WTC11 (cell line): Measurements from ENCODE around the gene GSC2. TPM values are rescaled to one million over a fixed set of nuclear protein-coding genes. Genes with fewer than 3 reads are reported as not detected.

Experiments
- ATAC-seq: fragments of 200-7000 bp; cut with Tn5 transposase; 2 replicates; pipeline ENCODE4 v1.10.0; 2021; ENCODE audit warnings: mild to moderate bottlenecking, moderate library complexity
- CTCF ChIA-PET: fragments of 300-600 bp; sonication (Branson Sonifier 250); formaldehyde crosslinking; loops from one replicate; lab custom pipeline; 2021; ENCODE audit warnings: antibody characterized with exemption; lab: Charles Lee
- POLR2A ChIA-PET: fragments of 350-600 bp; sonication (Branson Sonifier 250); formaldehyde crosslinking; loops from one replicate; lab custom pipeline; 2021; ENCODE audit warnings: antibody characterized with exemption; lab: Charles Lee
- DNase-seq: peaks from one replicate; pipeline ENCODE4 v3.0.0; 2021; ENCODE audit warnings: low spot score
- H3K27ac Mint-ChIP-seq: 2 replicates; pipeline ENCODE4 v1.8.0; 2021; ENCODE audit warnings: mixed read lengths
- H3K27me3 Mint-ChIP-seq: 2 replicates; pipeline ENCODE4 v1.8.0; 2021; ENCODE audit warnings: low read depth, mild to moderate bottlenecking, moderate library complexity, mixed read lengths
- H3K36me3 Mint-ChIP-seq: 2 replicates; pipeline ENCODE4 v1.8.0; 2021; ENCODE audit warnings: mixed read lengths
- H3K4me1 Mint-ChIP-seq: 2 replicates; pipeline ENCODE4 v1.8.0; 2022; ENCODE audit warnings: mixed read lengths
- H3K4me3 Mint-ChIP-seq: 2 replicates; pipeline ENCODE4 v1.8.0; 2021; ENCODE audit warnings: mild to moderate bottlenecking, moderate library complexity, mixed read lengths
- H3K9me3 Mint-ChIP-seq: 2 replicates; pipeline ENCODE4 v1.8.0; 2021; ENCODE audit warnings: mixed read lengths
- EMX1 ChIP-seq: fragments of 250-450 bp; sonication (Bioruptor Pico); IDR thresholded peaks from 2 replicates; pipeline ENCODE4 v1.8.0; 2021; ENCODE audit warnings: mild to moderate bottlenecking
- ETV6 ChIP-seq: sonication (generic); formaldehyde crosslinking; IDR thresholded peaks from 2 replicates; pipeline ENCODE4 v1.8.1; 2022; ENCODE audit warnings: mild to moderate bottlenecking, missing genetic modification reagents
- GRHL2 ChIP-seq: fragments of 250-450 bp; sonication (Bioruptor Pico); IDR thresholded peaks from 2 replicates; pipeline ENCODE4 v1.8.0; 2022; ENCODE audit warnings: mild to moderate bottlenecking, moderate library complexity; ENCODE audit not compliant: insufficient replicate concordance, severe bottlenecking
- GTF2I ChIP-seq: fragments of 250-450 bp; sonication (Bioruptor Pico); conservative IDR thresholded peaks from 2 replicates; pipeline ENCODE4 v1.4.0; 2021; ENCODE audit warnings: mild to moderate bottlenecking
- IRF2 ChIP-seq: sonication (generic); formaldehyde crosslinking; IDR thresholded peaks from 2 replicates; pipeline ENCODE4 v1.8.0; 2022; ENCODE audit warnings: low read depth, missing genetic modification reagents, borderline replicate concordance
- MXD4 ChIP-seq: fragments of 250-450 bp; sonication (Bioruptor Pico); IDR thresholded peaks from 2 replicates; pipeline ENCODE4 v1.8.0; 2021; ENCODE audit warnings: mild to moderate bottlenecking, moderate library complexity, borderline replicate concordance
- NFE2L1 ChIP-seq: sonication (generic); formaldehyde crosslinking; IDR thresholded peaks from 2 replicates; pipeline ENCODE4 v1.8.1; 2023; ENCODE audit warnings: missing genetic modification reagents
- PRRX2 ChIP-seq: fragments of 250-450 bp; sonication (Bioruptor Pico); IDR thresholded peaks from 2 replicates; pipeline ENCODE4 v1.8.0; 2021; ENCODE audit warnings: mild to moderate bottlenecking
- RORB ChIP-seq: fragments of 250-450 bp; sonication (Bioruptor Pico); IDR thresholded peaks from 2 replicates; pipeline ENCODE4 v1.9.0; 2021; ENCODE audit warnings: mild to moderate bottlenecking
- SMAD3 ChIP-seq: sonication (generic); formaldehyde crosslinking; IDR thresholded peaks from 2 replicates; pipeline ENCODE4 v1.8.0; 2022; ENCODE audit warnings: missing genetic modification reagents, mild to moderate bottlenecking, borderline replicate concordance
- SOX15 ChIP-seq: fragments of 250-450 bp; sonication (Bioruptor Pico); IDR thresholded peaks from 2 replicates; pipeline ENCODE4 v1.9.0; 2021; ENCODE audit warnings: mild to moderate bottlenecking
- SP1 ChIP-seq: sonication (generic); formaldehyde crosslinking; conservative IDR thresholded peaks from 2 replicates; pipeline ENCODE4 v1.8.1; 2022; ENCODE audit warnings: missing genetic modification reagents
- ZBTB21 ChIP-seq: sonication (generic); formaldehyde crosslinking; IDR thresholded peaks from 2 replicates; pipeline ENCODE4 v1.8.1; 2023; ENCODE audit warnings: mild to moderate bottlenecking, missing genetic modification reagents, borderline replicate concordance
- ZNF219 ChIP-seq: sonication (generic); formaldehyde crosslinking; IDR thresholded peaks from 2 replicates; pipeline ENCODE4 v1.8.0; 2023; ENCODE audit warnings: missing genetic modification reagents, mild to moderate bottlenecking, borderline replicate concordance
- ZNF263 ChIP-seq: sonication (generic); formaldehyde crosslinking; IDR thresholded peaks from 2 replicates; pipeline ENCODE4 v1.8.1; 2022; ENCODE audit warnings: low read depth, mild to moderate bottlenecking, moderate library complexity, missing genetic modification reagents
- total RNA-seq: library from RNA; stranded (reverse); gene quantifications from 3 replicates; pipeline ENCODE4 v1.2.3, GENCODE V29; 2021
- TF ChIP-seq, protein P1 (sequence below): sonication (generic); formaldehyde crosslinking; IDR thresholded peaks from 2 replicates; pipeline ENCODE4 v1.8.0; 2022; ENCODE audit warnings: mild to moderate bottlenecking, missing genetic modification reagents
- TF ChIP-seq, protein P2 (sequence below): sonication (generic); formaldehyde crosslinking; IDR thresholded peaks from 2 replicates; pipeline ENCODE4 v1.8.1; 2023; ENCODE audit warnings: mild to moderate bottlenecking, missing genetic modification reagents, moderate library complexity
- TF ChIP-seq, protein P3 (sequence below): sonication (generic); formaldehyde crosslinking; IDR thresholded peaks from 2 replicates; pipeline ENCODE4 v1.8.1; 2022; ENCODE audit warnings: mild to moderate bottlenecking, moderate library complexity, missing genetic modification reagents
- TF ChIP-seq, protein P4 (sequence below): sonication (generic); formaldehyde crosslinking; IDR thresholded peaks from 2 replicates; pipeline ENCODE4 v1.8.0; 2023; ENCODE audit warnings: mild to moderate bottlenecking, missing genetic modification reagents
- TF ChIP-seq, protein P5 (sequence below): sonication (generic); formaldehyde crosslinking; IDR thresholded peaks from 2 replicates; pipeline ENCODE4 v1.8.1; 2023; ENCODE audit warnings: mild to moderate bottlenecking, missing genetic modification reagents, moderate library complexity
- TF ChIP-seq, protein P6 (sequence below): sonication (generic); formaldehyde crosslinking; IDR thresholded peaks from 2 replicates; pipeline ENCODE4 v1.8.1; 2022; ENCODE audit warnings: low read depth, mild to moderate bottlenecking, moderate library complexity, missing genetic modification reagents, borderline replicate concordance

GSC2 gene
- total RNA-seq, 1 experiment from 2014 or later = 0.68 TPM

DNA sequence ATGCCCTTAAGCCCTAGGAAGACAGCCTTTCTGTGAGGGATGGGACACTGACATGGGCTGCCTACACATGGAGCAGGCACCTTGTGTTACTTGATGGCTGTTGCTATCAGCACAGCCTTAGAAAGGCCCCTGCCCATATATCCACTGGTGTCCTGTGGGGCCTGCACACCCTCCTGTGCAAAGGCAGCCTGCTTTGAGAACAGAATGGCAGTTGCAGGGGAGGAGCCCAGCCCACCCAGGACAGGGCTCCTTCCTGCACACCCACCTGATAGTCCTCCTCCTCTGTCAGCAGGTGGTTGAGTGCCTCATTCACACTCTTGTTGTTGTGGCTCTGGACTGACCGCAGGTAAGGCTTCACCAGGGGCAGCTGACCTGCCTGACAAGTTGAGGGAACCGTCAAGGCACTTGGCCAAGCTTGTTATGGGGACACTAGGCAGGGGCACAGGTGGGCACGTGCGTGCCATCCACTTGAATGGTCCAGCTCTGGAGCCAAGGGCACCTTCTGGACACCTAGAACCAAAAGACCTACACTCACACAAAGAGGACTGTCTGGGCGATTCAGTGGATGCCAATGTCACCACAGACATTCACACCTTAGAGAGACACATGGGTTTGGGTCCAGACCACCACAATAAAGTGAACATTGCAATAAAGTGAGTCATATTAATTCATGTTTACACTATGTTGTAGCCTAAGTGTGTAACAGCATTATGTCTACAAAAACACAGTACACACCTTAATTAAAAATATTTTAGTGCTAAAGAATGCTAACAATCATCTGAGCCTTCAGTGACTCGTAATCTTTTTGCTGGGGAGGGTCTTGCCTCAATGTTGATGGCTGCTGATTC lies 37.8 kb upstream of the GSC2 start (continued):
- TF ChIP-seq, protein P1, sequence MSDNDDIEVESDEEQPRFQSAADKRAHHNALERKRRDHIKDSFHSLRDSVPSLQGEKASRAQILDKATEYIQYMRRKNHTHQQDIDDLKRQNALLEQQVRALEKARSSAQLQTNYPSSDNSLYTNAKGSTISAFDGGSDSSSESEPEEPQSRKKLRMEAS (CRISPR knock-in tag) = no peak
- TF ChIP-seq, protein P2, sequence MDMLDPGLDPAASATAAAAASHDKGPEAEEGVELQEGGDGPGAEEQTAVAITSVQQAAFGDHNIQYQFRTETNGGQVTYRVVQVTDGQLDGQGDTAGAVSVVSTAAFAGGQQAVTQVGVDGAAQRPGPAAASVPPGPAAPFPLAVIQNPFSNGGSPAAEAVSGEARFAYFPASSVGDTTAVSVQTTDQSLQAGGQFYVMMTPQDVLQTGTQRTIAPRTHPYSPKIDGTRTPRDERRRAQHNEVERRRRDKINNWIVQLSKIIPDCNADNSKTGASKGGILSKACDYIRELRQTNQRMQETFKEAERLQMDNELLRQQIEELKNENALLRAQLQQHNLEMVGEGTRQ (CRISPR knock-in tag) = no peak

DNA sequence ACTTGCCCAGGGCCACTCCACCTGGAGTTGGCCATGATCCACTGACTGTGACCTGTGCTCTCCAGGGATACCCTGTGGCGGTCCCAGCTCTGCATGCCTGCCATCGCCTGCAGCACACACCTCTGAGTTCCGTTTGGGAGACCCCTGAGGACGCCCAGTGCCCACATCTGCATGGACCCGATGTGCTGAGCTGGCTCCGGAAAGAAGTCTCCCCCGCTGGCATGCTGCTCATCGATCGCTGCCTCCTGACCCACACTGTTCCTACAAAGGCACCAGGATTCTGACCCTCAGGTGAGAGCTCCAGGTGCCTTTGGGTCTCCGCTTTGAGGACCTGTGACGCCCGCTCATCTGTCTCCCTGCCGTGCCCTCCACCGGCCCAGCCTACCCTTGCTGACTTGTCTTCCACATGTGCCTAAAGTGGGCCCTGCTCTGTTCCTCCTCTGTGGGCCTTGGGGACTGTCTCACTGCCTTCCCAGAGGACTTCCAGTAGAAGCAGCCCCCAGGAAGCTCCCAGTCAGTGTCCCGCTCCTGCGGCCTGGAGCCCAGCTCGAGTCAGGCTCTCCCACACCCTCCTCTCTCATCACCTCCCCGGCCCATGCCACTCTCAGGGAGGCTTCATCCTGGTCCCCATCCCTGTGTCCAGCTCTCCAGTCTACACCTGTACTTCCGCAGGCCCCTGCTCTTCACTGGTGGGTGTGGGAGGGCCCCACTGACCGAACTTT lies 34.3 kb upstream of the GSC2 start:
- no peak overlapping the region for H3K27ac Mint-ChIP-seq
- no peak for ATAC-seq
- POLR2A ChIA-PET = no interaction called here
- no peaks in the 10 kb centered on the region for H3K27me3 Mint-ChIP-seq
- CTCF ChIA-PET = no interaction called here
- no peak for DNase-seq
- no peaks in the 10 kb centered on the region for H3K9me3 Mint-ChIP-seq
- no peaks in the 10 kb centered on the region for H3K36me3 Mint-ChIP-seq
- H3K4me1 Mint-ChIP-seq = 0 out of 2 replicates have a peak, but pooled peaks cover 3% of the 10 kb centered on the region
- no peak overlapping the region for H3K4me3 Mint-ChIP-seq
- no peak for TF ChIP-seq EMX1 (CRISPR knock-in tag)
- no peak for TF ChIP-seq RORB (CRISPR knock-in tag)
- TF ChIP-seq, protein P3, sequence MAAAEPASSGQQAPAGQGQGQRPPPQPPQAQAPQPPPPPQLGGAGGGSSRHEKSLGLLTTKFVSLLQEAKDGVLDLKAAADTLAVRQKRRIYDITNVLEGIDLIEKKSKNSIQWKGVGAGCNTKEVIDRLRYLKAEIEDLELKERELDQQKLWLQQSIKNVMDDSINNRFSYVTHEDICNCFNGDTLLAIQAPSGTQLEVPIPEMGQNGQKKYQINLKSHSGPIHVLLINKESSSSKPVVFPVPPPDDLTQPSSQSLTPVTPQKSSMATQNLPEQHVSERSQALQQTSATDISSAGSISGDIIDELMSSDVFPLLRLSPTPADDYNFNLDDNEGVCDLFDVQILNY = no peak

DNA sequence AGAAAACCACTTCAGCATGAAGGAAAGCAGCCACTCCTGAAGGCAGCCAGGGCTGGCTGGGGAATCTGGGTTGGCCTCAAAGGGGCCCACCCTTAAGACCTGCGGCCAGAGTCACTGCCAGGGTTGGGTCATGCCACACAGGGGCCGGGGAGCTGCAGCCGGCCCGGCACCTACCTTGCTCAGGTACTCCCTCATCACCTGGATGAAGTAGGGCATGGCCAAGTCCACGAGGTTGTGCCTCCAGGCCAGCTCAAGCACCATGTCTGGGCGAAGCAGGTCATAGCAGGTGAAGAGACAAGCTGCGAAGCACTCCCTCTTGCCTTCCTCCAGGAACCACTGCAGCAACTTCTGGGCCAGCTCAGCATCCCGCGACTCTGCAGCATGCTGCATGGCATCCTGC lies 33.1 kb upstream of the GSC2 start:
- H3K27me3 Mint-ChIP-seq = no peaks in the 10 kb centered on the region
- POLR2A ChIA-PET = no interaction called here
- 0 out of 2 replicates have a peak, but pooled peaks cover 3% of the 10 kb centered on the region for H3K4me1 Mint-ChIP-seq
- no peaks in the 10 kb centered on the region for H3K36me3 Mint-ChIP-seq
- DNase-seq (no peak), ATAC-seq (no peak)
- H3K4me3 Mint-ChIP-seq = no peak overlapping the region
- no peaks in the 10 kb centered on the region for H3K9me3 Mint-ChIP-seq
- TF ChIP-seq ZNF263 (CRISPR knock-in tag) (no peak), SP1 (no peak), NFE2L1 (CRISPR knock-in tag) (no peak), GRHL2 (CRISPR knock-in tag) (no peak), SMAD3 (CRISPR knock-in tag) (no peak), ZBTB21 (CRISPR knock-in tag) (no peak), IRF2 (CRISPR knock-in tag) (no peak), SOX15 (no peak), GTF2I (CRISPR knock-in tag) (no peak), MXD4 (no peak), ETV6 (CRISPR knock-in tag) (no peak), ZNF219 (CRISPR knock-in tag) (no peak), PRRX2 (CRISPR knock-in tag) (no peak)
- TF ChIP-seq, protein P4, sequence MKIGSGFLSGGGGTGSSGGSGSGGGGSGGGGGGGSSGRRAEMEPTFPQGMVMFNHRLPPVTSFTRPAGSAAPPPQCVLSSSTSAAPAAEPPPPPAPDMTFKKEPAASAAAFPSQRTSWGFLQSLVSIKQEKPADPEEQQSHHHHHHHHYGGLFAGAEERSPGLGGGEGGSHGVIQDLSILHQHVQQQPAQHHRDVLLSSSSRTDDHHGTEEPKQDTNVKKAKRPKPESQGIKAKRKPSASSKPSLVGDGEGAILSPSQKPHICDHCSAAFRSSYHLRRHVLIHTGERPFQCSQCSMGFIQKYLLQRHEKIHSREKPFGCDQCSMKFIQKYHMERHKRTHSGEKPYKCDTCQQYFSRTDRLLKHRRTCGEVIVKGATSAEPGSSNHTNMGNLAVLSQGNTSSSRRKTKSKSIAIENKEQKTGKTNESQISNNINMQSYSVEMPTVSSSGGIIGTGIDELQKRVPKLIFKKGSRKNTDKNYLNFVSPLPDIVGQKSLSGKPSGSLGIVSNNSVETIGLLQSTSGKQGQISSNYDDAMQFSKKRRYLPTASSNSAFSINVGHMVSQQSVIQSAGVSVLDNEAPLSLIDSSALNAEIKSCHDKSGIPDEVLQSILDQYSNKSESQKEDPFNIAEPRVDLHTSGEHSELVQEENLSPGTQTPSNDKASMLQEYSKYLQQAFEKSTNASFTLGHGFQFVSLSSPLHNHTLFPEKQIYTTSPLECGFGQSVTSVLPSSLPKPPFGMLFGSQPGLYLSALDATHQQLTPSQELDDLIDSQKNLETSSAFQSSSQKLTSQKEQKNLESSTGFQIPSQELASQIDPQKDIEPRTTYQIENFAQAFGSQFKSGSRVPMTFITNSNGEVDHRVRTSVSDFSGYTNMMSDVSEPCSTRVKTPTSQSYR = no peak
- TF ChIP-seq, protein P5, sequence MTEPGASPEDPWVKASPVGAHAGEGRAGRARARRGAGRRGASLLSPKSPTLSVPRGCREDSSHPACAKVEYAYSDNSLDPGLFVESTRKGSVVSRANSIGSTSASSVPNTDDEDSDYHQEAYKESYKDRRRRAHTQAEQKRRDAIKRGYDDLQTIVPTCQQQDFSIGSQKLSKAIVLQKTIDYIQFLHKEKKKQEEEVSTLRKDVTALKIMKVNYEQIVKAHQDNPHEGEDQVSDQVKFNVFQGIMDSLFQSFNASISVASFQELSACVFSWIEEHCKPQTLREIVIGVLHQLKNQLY (CRISPR knock-in tag) = no peak
- TF ChIP-seq, protein P6, sequence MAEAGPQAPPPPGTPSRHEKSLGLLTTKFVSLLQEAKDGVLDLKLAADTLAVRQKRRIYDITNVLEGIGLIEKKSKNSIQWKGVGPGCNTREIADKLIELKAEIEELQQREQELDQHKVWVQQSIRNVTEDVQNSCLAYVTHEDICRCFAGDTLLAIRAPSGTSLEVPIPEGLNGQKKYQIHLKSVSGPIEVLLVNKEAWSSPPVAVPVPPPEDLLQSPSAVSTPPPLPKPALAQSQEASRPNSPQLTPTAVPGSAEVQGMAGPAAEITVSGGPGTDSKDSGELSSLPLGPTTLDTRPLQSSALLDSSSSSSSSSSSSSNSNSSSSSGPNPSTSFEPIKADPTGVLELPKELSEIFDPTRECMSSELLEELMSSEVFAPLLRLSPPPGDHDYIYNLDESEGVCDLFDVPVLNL (CRISPR knock-in tag) = no peak
- TF ChIP-seq, all 79 proteins: peak for 0
- no peak overlapping the region for H3K27ac Mint-ChIP-seq
- CTCF ChIA-PET = interaction anchor here (1.1 to 1.7 kb wide), 2 partner anchors 39 to 102 kb away, joined by 4 to 5 read pairs; partner anchors contain the start of gene ESS2
